ENCODE data around the gene PLPPR2. TPM values are rescaled to one million over a fixed set of nuclear protein-coding genes. Genes with fewer than 3 reads are reported as not detected.

PLPPR2 gene
- polyA plus RNA-seq, 1 experiment = 13.8 TPM

GRCh38 chr19:11322269-11323024, 32.8 kb upstream of the PLPPR2 start:
- H3K27me3 ChIP-seq (ENCODE audit: control insufficient read depth, insufficient read depth, low read length) = no peaks in the 10 kb centered on the region
- TF ChIP-seq CTCF (IDR thresholded peaks at IDR 0.05; ENCODE audit: low read depth, low read length) = no peak
- DNase-seq (ENCODE audit: low read depth, low spot score) = no peak
- POLR2A ChIA-PET = interaction anchor here (0.7 kb wide), 1 partner anchor 20 kb away, joined by 3 read pairs; no protein-coding TSS in a partner anchor
- no peak overlapping the region for H3K4me3 ChIP-seq (ENCODE audit: low read depth, low read length)
- CTCF ChIA-PET = interaction anchor here (0.6 to 1.7 kb wide), 7 partner anchors 9 to 1651 kb away, joined by 3 to 5 read pairs (median 3); no protein-coding TSS in a partner anchor
- no peak overlapping the region for H3K27ac ChIP-seq (ENCODE audit: low read depth, low read length)
- peaks cover 3% of the 10 kb centered on the region; the same call in 1 of the 2 replicates for H3K9me3 ChIP-seq (ENCODE audit: control insufficient read depth, insufficient read depth, low read length)

GRCh38 chr19:11323601-11324078, 31.6 kb upstream of the PLPPR2 start:
- ChIA-PET POLR2A (interaction anchor here (0.9 to 1.5 kb wide), 6 partner anchors 14 to 51 kb away, joined by 4 to 12 read pairs (median 6); partner anchors contain the start of genes CCDC159, RAB3D, SWSAP1 and TMEM205), CTCF (interaction anchor here (0.9 to 1.7 kb wide), 4 partner anchors 8 to 159 kb away, joined by 3 to 4 read pairs (median 4); no protein-coding TSS in a partner anchor)
- H3K9me3 ChIP-seq (ENCODE audit: control insufficient read depth, insufficient read depth, low read length) = peaks cover 3% of the 10 kb centered on the region; the same call in 1 of the 2 replicates
- no peak for DNase-seq (ENCODE audit: low read depth, low spot score)
- H3K4me3 ChIP-seq (ENCODE audit: low read depth, low read length) = peak overlapping the region; percentile 20; the same call in 1 of the 2 replicates
- peak overlapping the region; percentile 89 for H3K27ac ChIP-seq (ENCODE audit: low read depth, low read length)
- no peaks in the 10 kb centered on the region for H3K27me3 ChIP-seq (ENCODE audit: control insufficient read depth, insufficient read depth, low read length)
- no peak for TF ChIP-seq CTCF (IDR thresholded peaks at IDR 0.05; ENCODE audit: low read depth, low read length)

GRCh38 chr19:11324079-11324661, 31.1 kb upstream of the PLPPR2 start:
- peak; percentile 65 for DNase-seq (ENCODE audit: low read depth, low spot score)
- CTCF ChIA-PET = interaction anchor here (0.7 to 1.1 kb wide), 2 partner anchors 158 kb away, joined by 3 read pairs; no protein-coding TSS in a partner anchor
- Histone ChIP-seq H3K4me3 (ENCODE audit: low read depth, low read length) (peak overlapping the region; percentile 38; the same call in 1 of the 2 replicates), H3K9me3 (ENCODE audit: control insufficient read depth, insufficient read depth, low read length) (peaks cover 3% of the 10 kb centered on the region; the same call in 1 of the 2 replicates), H3K27ac (ENCODE audit: low read depth, low read length) (peak overlapping the region; percentile 89), H3K27me3 (ENCODE audit: control insufficient read depth, insufficient read depth, low read length) (no peaks in the 10 kb centered on the region)
- TF ChIP-seq CTCF (IDR thresholded peaks at IDR 0.05; ENCODE audit: low read depth, low read length) = no peak
- POLR2A ChIA-PET = interaction anchor here (0.8 to 1.5 kb wide), 7 partner anchors 14 to 51 kb away, joined by 4 to 12 read pairs (median 5); partner anchors contain the start of genes CCDC159, RAB3D, SWSAP1 and TMEM205

GRCh38 chr19:11324748-11325389, 30.4 kb upstream of the PLPPR2 start:
- H3K27me3 ChIP-seq (ENCODE audit: control insufficient read depth, insufficient read depth, low read length) = no peaks in the 10 kb centered on the region
- POLR2A ChIA-PET = interaction anchor here (0.8 to 1.5 kb wide), 5 partner anchors 13 to 50 kb away, joined by 4 to 12 read pairs (median 4); partner anchors contain the start of genes RAB3D and SWSAP1
- H3K27ac ChIP-seq (ENCODE audit: low read depth, low read length) = no peak overlapping the region
- DNase-seq (ENCODE audit: low read depth, low spot score) = no peak
- CTCF ChIA-PET = interaction anchor here (0.6 to 1.4 kb wide), 3 partner anchors 56 to 211 kb away, joined by 3 to 6 read pairs (median 5); no protein-coding TSS in a partner anchor
- H3K9me3 ChIP-seq (ENCODE audit: control insufficient read depth, insufficient read depth, low read length) = no peaks in the 10 kb centered on the region; the same call in 1 of the 2 replicates
- no peak overlapping the region for H3K4me3 ChIP-seq (ENCODE audit: low read depth, low read length)
- TF ChIP-seq CTCF (IDR thresholded peaks at IDR 0.05; ENCODE audit: low read depth, low read length) = no peak

Data from AG04450 (cell line).